Measurements from ENCODE around the gene RAB10.

- TF ChIP-seq CTCF (optimal IDR thresholded peaks at IDR 0.05 in 1 of 3, IDR thresholded peaks at IDR 0.05 in 1 of 3, conservative IDR thresholded peaks at IDR 0.05 in 1 of 3; ENCODE audit: extremely low read depth in 1 of 3, insufficient read depth in 2 of 3, low read length in 3 of 3) (no peak), EZH2 (IDR thresholded peaks at IDR 0.05; ENCODE audit: low read length) (no peak)
Observed at GRCh38 chr2:26185954-26186770, 152.3 kb downstream of the RAB10 start.

All from keratinocyte (primary cell).